Stimulated activated naive CD8-positive, alpha-beta T cell treated with anti-CD3 and anti-CD28 coated beads, Interleukin-15, Interleukin-2, amounts not matched to agents 100 ng/mL and 50 ng/mL, for 24 hours (primary cell): ENCODE data around the gene BAIAP2.
"Not testable (repeated sequence)": the region's sequence is repeated elsewhere in the genome, so short reads cannot be mapped to it uniquely, and the experiment has no call there.

Experiments used
- H3K27ac Mint-ChIP-seq: one replicate; pipeline ENCODE4 v1.8.0; 2021; ENCODE audit warnings: mild to moderate bottlenecking, mixed read lengths
- H3K27me3 Mint-ChIP-seq: one replicate; pipeline ENCODE4 v1.8.0; 2021; ENCODE audit warnings: mixed read lengths
- H3K36me3 Mint-ChIP-seq: one replicate; pipeline ENCODE4 v1.8.0; 2021; ENCODE audit warnings: low read depth, mixed read lengths
- H3K4me1 Mint-ChIP-seq: one replicate; pipeline ENCODE4 v1.8.0; 2021; ENCODE audit warnings: low read depth, mixed read lengths
- H3K4me3 Mint-ChIP-seq: one replicate; pipeline ENCODE4 v1.8.0; 2021; ENCODE audit warnings: mild to moderate bottlenecking, mixed read lengths
- H3K9me3 Mint-ChIP-seq: one replicate; pipeline ENCODE4 v1.8.0; 2021; ENCODE audit warnings: mixed read lengths

Gene BAIAP2

GRCh38 chr17:81012574-81013447 lies 22.1 kb upstream of the BAIAP2 start:
- Mint-ChIP-seq H3K4me1 (peaks cover 3% of the 10 kb centered on the region), H3K27ac (no peak overlapping the region), H3K27me3 (no peaks in the 10 kb centered on the region), H3K36me3 (peaks cover 3% of the 10 kb centered on the region), H3K9me3 (peaks cover 16% of the 10 kb centered on the region), H3K4me3 (no peak overlapping the region)

GRCh38 chr17:81013642-81014041 lies 21.3 kb upstream of the BAIAP2 start:
- no peak overlapping the region for H3K4me3 Mint-ChIP-seq
- H3K4me1 Mint-ChIP-seq: peaks cover 12% of the 10 kb centered on the region
- H3K9me3 Mint-ChIP-seq: peaks cover 16% of the 10 kb centered on the region
- H3K27ac Mint-ChIP-seq: no peak overlapping the region
- H3K36me3 Mint-ChIP-seq: peaks cover 3% of the 10 kb centered on the region
- H3K27me3 Mint-ChIP-seq: no peaks in the 10 kb centered on the region

DNA sequence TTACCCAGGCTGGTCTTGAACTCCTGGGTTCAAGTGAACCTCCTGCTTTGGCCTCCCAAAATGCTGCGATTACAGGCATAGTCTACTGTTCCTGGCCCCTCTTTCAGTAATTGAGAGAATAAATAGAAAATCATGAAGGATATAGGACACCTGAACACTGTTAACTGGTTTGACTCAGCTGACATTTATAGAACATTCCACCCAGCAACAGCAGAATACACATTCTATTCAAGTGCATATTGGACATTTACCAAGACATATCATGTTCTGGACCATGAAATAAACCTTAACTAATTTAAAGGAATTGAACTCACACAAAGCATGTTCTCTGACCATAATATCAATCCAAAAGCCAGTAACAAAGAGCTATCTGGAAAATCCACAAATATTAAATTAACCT lies 19.8 kb upstream of the BAIAP2 start:
- H3K9me3 Mint-ChIP-seq: peaks cover 16% of the 10 kb centered on the region
- H3K4me3 Mint-ChIP-seq: no peak overlapping the region
- H3K36me3 Mint-ChIP-seq: peaks cover 3% of the 10 kb centered on the region
- H3K27ac Mint-ChIP-seq: no peak overlapping the region
- peaks cover 21% of the 10 kb centered on the region for H3K4me1 Mint-ChIP-seq
- H3K27me3 Mint-ChIP-seq: no peaks in the 10 kb centered on the region

GRCh38 chr17:81016575-81016974 lies 18.4 kb upstream of the BAIAP2 start:
- H3K4me1 Mint-ChIP-seq: peaks cover 21% of the 10 kb centered on the region

DNA sequence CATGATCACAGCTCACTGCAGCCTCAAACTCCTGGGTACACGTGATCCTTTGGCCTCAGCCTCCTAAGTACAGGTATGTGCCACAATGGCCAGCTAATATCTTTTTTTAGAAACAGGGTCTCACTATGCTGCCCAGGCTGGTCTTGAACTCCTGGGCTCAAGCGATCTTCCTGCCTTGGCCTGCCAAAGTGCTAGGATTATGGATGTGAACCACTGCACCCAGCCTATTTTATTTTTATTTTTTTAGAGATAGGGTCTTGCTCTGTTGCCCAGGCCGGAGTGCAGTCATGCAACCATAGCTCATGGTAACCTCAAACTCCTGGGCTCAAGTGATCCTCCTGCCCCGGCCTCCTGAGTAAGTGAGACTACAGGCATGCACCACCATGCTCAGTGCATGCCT lies 17.6 kb upstream of the BAIAP2 start:
- peaks cover 21% of the 10 kb centered on the region for H3K4me1 Mint-ChIP-seq
- not testable (repeated sequence) for H3K27ac Mint-ChIP-seq, H3K4me3 Mint-ChIP-seq, H3K27me3 Mint-ChIP-seq, H3K9me3 Mint-ChIP-seq, H3K36me3 Mint-ChIP-seq

More at GRCh38 chr17:81016575-81016974, 18.4 kb upstream of the BAIAP2 start:
- Mint-ChIP-seq H3K27me3 (no peaks in the 10 kb centered on the region), H3K4me3 (no peak overlapping the region), H3K36me3 (no peaks in the 10 kb centered on the region), H3K27ac (peak overlapping the region; percentile 13), H3K9me3 (peaks cover 9% of the 10 kb centered on the region)

GRCh38 chr17:81018044-81018802 lies 16.7 kb upstream of the BAIAP2 start:
- peaks cover 9% of the 10 kb centered on the region for H3K9me3 Mint-ChIP-seq
- H3K27ac Mint-ChIP-seq: peak overlapping the region; percentile 90
- H3K4me1 Mint-ChIP-seq: peaks cover 21% of the 10 kb centered on the region
- peak overlapping the region; percentile 83 for H3K4me3 Mint-ChIP-seq
- H3K27me3 Mint-ChIP-seq: no peaks in the 10 kb centered on the region
- H3K36me3 Mint-ChIP-seq: no peaks in the 10 kb centered on the region

- Mint-ChIP-seq H3K27ac (no peak overlapping the region), H3K27me3 (no peaks in the 10 kb centered on the region), H3K4me1 (peaks cover 24% of the 10 kb centered on the region), H3K36me3 (no peaks in the 10 kb centered on the region), H3K4me3 (no peak overlapping the region), H3K9me3 (peaks cover 9% of the 10 kb centered on the region)
Observed at GRCh38 chr17:81019563-81020442, 15.1 kb upstream of the BAIAP2 start.

DNA sequence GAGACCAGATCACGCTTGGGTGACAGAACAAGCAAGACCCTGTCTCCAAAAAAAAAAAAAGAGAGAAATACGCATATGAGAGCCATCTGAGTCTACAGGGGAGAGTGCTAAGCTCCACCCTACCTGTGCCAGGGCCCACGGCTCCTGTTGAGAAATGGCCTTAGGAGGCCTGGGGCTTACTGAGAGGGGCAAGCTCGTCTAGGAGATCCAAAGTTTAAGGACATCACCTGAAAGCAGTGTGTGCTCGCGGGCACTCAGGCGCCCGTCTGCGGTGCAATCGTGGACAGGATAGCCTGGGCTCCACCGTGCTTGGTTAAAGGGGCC lies 14.5 kb upstream of the BAIAP2 start:
- H3K27me3 Mint-ChIP-seq: no peaks in the 10 kb centered on the region
- H3K4me1 Mint-ChIP-seq: peaks cover 24% of the 10 kb centered on the region
- H3K36me3 Mint-ChIP-seq: no peaks in the 10 kb centered on the region
- no peak overlapping the region for H3K27ac Mint-ChIP-seq
- H3K4me3 Mint-ChIP-seq: no peak overlapping the region
- peaks cover 8% of the 10 kb centered on the region for H3K9me3 Mint-ChIP-seq

DNA sequence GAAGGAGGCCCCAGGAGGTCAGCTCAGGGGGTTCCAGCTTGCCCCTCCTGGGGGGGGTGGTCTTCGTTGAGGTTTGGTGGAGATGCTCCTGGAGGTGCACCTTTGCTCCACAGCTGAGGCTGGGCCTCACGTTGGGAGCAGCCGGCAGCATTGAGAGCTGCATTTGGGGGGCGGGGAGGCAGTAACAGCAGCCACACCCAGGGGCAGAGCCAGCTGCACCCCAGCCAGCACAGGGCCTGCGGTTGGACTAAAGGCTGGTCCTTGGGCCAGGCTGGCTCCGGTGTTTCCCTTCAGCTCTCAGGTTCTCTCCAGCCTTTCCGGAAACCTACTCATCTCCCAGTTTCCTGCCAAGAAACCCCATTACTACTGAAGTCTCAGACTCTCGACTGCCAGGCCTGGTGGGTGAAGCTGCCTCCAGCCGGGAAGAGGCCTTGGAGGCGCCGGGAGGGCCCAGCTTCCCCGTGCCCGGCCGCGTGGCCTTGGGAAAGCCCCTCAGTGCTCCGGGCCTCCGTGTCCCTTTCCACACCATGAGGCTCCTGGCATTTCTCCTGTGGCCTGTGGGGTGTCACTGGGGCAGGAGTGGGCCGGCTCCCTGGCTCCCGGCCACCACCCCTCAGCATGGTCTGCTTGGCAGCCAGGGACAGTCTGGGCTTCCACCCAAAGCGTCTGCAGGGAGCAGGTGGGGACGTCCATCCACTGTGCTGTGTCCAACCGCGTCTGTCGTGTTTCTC lies 14.0 kb upstream of the BAIAP2 start:
- Mint-ChIP-seq H3K27ac (no peak overlapping the region), H3K27me3 (no peaks in the 10 kb centered on the region), H3K4me1 (peaks cover 24% of the 10 kb centered on the region), H3K9me3 (peaks cover 5% of the 10 kb centered on the region), H3K36me3 (no peaks in the 10 kb centered on the region), H3K4me3 (no peak overlapping the region)

- Mint-ChIP-seq H3K9me3 (peaks cover 3% of the 10 kb centered on the region), H3K27ac (no peak overlapping the region), H3K36me3 (no peaks in the 10 kb centered on the region), H3K27me3 (peaks cover under 1% of the 10 kb centered on the region), H3K4me1 (peaks cover 24% of the 10 kb centered on the region), H3K4me3 (no peak overlapping the region)
Observed at GRCh38 chr17:81021531-81022343, 13.2 kb upstream of the BAIAP2 start.

GRCh38 chr17:81022344-81022676 lies 12.6 kb upstream of the BAIAP2 start:
- Mint-ChIP-seq H3K36me3 (no peaks in the 10 kb centered on the region), H3K27ac (no peak overlapping the region), H3K27me3 (peaks cover 6% of the 10 kb centered on the region), H3K9me3 (peaks cover 4% of the 10 kb centered on the region), H3K4me1 (peaks cover 24% of the 10 kb centered on the region), H3K4me3 (no peak overlapping the region)

DNA sequence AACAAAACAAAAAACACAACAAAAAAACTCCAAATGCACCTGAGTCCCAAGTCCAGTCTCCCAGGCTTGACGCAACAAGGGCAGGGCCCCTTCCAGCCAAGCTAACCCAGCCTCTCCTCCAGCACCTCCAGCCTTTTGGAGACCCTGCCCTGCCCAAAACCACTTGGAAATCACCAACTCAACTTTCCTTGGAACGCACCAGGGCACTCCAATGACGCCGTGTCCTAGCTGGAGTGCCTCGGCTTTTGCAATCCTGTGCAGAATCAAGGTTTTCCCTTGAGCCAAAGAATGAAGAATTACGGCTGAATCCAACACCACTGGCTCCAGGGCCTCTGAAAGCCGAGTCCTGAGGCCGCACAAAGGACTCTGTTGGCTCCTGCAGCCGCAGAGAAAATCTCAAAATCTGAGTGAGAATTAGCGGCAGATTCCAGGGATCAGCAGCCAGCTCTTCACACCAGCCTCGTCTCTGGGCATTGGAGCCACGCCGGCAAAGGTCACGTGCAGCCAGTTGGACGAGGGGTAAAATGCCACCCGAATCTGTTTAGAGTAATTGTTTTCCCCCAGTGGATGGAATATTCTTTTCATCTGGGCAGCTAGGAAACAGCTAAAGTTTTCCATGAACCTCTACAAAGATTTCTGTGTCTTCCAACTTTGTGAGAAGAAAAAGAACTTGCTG lies 9.7 kb upstream of the BAIAP2 start:
- H3K9me3 Mint-ChIP-seq: peaks cover 4% of the 10 kb centered on the region
- peaks cover 7% of the 10 kb centered on the region for H3K4me1 Mint-ChIP-seq
- H3K27me3 Mint-ChIP-seq: peaks cover 13% of the 10 kb centered on the region
- H3K4me3 Mint-ChIP-seq: no peak overlapping the region
- no peak overlapping the region for H3K27ac Mint-ChIP-seq
- no peaks in the 10 kb centered on the region for H3K36me3 Mint-ChIP-seq

DNA sequence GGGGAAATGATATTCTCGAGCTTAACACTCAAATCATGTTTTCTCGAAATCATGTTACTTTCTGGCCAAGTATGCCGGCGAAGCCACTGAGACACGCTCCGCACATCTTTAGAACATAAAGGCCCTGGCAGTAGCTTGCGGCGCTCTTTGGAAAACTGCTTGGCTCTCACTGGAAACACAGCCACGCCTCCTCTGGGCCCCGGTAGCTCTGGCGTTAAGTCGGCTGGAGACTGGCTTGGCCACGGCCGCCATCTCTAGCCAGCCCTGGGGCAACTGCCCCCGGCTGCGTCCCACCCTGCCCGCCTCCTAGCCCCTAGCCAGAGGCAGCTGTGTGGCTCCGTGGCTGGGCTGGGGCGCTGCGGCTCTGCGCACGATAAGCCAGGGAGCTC lies 9.2 kb upstream of the BAIAP2 start:
- Mint-ChIP-seq H3K27me3 (peaks cover 17% of the 10 kb centered on the region), H3K9me3 (peaks cover 4% of the 10 kb centered on the region), H3K4me3 (no peak overlapping the region), H3K4me1 (peaks cover 7% of the 10 kb centered on the region), H3K36me3 (no peaks in the 10 kb centered on the region), H3K27ac (no peak overlapping the region)
